ENCODE data around the gene ZSCAN30.

Gene ZSCAN30

DNA sequence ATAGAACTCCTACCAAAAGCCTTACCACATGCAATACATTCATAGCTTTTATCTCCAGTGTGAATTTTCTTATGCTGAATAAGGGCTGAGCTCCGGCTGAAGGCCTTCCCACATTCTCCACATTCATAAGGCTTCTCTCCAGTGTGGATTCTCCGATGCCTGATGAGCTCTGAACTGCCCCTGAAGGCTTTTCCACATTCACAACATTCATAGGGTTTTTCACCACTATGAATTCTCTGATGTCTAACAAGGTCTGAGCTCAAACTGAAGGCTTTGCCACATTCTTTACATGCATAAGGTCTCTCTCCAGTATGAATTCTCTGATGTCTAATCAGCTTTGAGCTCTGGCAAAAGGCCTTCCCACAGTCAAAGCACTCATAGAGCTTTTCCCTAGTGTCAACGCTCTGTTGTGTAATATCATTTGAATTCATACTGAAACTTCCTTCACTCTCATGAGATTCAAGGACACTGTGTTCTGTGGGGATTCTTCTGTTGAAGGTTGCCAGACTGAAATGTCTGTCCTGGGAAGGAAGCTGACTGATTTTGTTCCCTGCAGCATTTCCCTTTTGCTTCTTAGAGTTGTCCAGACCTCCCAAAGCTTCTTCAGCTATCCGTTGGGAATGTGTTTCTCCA is 36.3 kb downstream of the ZSCAN30 start:
- no peak for TF ChIP-seq CTCF (IDR thresholded peaks at IDR 0.05; ENCODE audit: borderline replicate concordance, control extremely low read depth, extremely low read depth, insufficient read depth, missing control alignments)
- no peak for DNase-seq (ENCODE audit: low spot score)
- in situ Hi-C loops (cut with MboI; ENCODE audit: low sequenced_read_pairs, unreplicated experiment): no loop called here

GRCh38 chr18:35252466-35252865 is 37.6 kb downstream of the ZSCAN30 start:
- in situ Hi-C loops (cut with MboI; ENCODE audit: low sequenced_read_pairs, unreplicated experiment): no loop called here
- TF ChIP-seq CTCF (IDR thresholded peaks at IDR 0.05; ENCODE audit: borderline replicate concordance, control extremely low read depth, extremely low read depth, insufficient read depth, missing control alignments): no peak
- no peak for DNase-seq (ENCODE audit: low spot score)

- in situ Hi-C loops (cut with MboI; ENCODE audit: low sequenced_read_pairs, unreplicated experiment): no loop called here
- no peak for DNase-seq (ENCODE audit: low spot score)
- TF ChIP-seq CTCF (IDR thresholded peaks at IDR 0.05; ENCODE audit: borderline replicate concordance, control extremely low read depth, extremely low read depth, insufficient read depth, missing control alignments): no peak
These were observed 41.6 kb downstream of the ZSCAN30 start for GRCh38 chr18:35248429-35248828.

DNA sequence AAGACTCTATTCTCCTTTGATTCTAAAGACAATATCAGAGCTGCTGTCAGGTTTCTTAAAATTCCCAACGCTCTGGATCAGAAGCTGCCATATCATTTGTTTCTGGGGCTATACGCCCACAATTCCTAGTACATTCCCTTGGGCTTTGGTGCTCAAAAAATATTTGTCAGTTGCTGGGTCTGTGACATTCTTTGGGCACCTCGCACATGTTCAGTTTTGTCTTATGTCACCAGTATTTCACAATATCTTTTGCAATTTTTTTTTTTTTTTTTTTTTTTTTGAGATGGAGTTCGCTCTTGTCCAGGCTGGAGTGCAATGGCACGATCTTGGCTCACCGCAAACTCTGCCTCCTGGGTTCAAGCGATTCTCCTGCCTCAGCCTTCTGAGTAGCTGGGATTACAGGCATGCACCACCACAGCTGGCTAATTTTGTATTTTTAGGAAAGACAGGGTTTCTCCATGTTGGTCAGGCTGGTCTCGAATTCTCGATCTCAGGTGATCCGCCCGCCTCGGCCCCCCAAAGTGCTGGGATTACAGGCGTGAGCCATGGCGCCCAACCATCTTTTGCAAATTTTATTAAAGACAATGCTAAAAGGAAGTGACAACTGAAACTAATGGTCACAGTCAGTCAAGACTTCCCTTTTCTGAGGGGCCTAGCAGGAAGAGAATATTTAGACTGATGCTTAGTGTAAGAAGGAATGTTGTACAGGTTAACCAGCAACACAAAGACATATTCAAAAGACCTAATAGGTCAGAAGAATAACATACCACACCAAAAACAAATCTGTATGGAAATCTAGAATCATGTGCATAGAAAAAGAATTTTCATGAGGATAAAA is 42.4 kb downstream of the ZSCAN30 start:
- in situ Hi-C loops (cut with MboI; ENCODE audit: low sequenced_read_pairs, unreplicated experiment): no loop called here
- DNase-seq (ENCODE audit: low spot score): no peak
- TF ChIP-seq CTCF (IDR thresholded peaks at IDR 0.05; ENCODE audit: borderline replicate concordance, control extremely low read depth, extremely low read depth, insufficient read depth, missing control alignments): no peak

DNA sequence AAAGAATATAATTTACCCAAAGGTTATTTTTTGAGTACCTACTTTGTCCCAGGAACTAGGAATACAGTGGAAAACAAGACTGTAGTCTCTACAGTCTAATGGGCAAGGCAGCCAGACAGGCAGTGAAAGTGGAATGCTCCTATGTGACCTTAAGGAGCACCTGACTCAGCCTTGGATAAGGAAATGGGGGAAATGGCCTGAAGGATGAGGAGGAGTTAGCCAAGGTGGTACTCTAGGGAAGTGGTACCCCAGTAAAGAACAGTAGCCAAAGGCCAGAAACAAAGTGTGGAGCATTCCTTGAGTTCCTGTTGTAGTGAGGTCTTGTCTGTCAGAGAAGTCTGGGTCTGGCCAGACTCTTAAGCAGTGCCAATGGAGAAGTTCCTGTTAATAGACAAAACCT is 43.2 kb downstream of the ZSCAN30 start:
- TF ChIP-seq CTCF (IDR thresholded peaks at IDR 0.05; ENCODE audit: borderline replicate concordance, control extremely low read depth, extremely low read depth, insufficient read depth, missing control alignments): no peak
- in situ Hi-C loops (cut with MboI; ENCODE audit: low sequenced_read_pairs, unreplicated experiment): no loop called here
- no peak for DNase-seq (ENCODE audit: low spot score)

DNA sequence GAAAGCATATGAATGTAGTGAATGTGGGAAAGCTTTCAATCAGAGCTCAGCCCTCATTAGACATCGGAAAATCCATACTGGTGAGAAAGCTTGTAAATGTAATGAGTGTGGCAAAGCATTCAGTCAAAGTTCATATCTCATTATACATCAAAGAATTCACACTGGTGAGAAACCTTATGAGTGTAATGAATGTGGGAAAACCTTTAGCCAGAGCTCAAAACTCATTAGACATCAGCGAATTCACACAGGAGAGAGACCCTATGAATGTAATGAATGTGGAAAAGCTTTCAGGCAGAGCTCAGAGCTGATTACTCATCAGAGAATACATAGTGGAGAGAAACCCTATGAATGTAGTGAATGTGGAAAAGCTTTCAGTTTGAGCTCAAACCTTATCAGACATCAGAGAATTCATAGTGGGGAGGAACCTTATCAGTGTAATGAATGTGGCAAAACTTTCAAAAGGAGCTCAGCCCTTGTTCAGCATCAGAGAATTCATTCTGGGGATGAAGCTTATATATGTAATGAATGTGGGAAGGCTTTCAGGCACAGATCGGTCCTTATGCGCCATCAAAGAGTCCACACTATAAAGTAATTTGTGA is 44.2 kb downstream of the ZSCAN30 start:
- TF ChIP-seq CTCF (IDR thresholded peaks at IDR 0.05; ENCODE audit: borderline replicate concordance, control extremely low read depth, extremely low read depth, insufficient read depth, missing control alignments): no peak
- in situ Hi-C loops (cut with MboI; ENCODE audit: low sequenced_read_pairs, unreplicated experiment): no loop called here
- DNase-seq (ENCODE audit: low spot score): no peak
